Left lung (tissue), 10 donors: Measurements from ENCODE around the gene GPC1. TPM values are rescaled to one million over a fixed set of nuclear protein-coding genes. Genes with fewer than 3 reads are reported as not detected.

Experiments used
- ATAC-seq: fragments of 200-7000 bp; cut with Tn5 transposase; one replicate; pipeline ENCODE4 v1.9.1; 2020; ENCODE audit warnings: moderate library complexity
- DNase-seq, 4 donors: peaks; one replicate each; pipeline ENCODE4 v3.0.0-alpha.2; 2013 to 2020
- H3K27ac ChIP-seq, 2 donors: fragments of 200-600 bp; sonication (generic) in 1 of 2; one replicate each; pipeline versions ENCODE4 v1.5.0 to v1.8.0; 2020 to 2021
- H3K27me3 ChIP-seq, 2 donors: fragments of 200-600 bp; sonication (generic) in 1 of 2; one replicate each; pipeline versions ENCODE4 v1.5.0 to v1.8.0; 2020 to 2021
- H3K36me3 ChIP-seq, 2 donors: fragments of 200-600 bp; sonication (generic) in 1 of 2; one replicate each; pipeline versions ENCODE4 v1.5.0 to v1.8.0; 2020 to 2021
- H3K4me1 ChIP-seq, 2 donors: fragments of 200-600 bp; one replicate each; pipeline ENCODE4 v1.8.0; 2021
- H3K4me3 ChIP-seq, 2 donors: fragments of 200-600 bp; sonication (generic) in 1 of 2; one replicate each; pipeline versions ENCODE4 v1.5.0 to v1.8.0; 2020 to 2021; ENCODE audit warnings: mild to moderate bottlenecking in 1 of 2
- H3K9me3 ChIP-seq, 2 donors: fragments of 200-600 bp; sonication (generic) in 1 of 2; one replicate each; pipeline versions ENCODE4 v1.5.0 to v1.8.0; 2020 to 2021
- CTCF ChIP-seq, 2 donors: fragments of 200-600 bp; sonication (generic) in 1 of 2; IDR thresholded peaks; one replicate each; pipeline versions ENCODE4 v1.5.0 to v1.8.0; 2021; ENCODE audit warnings: antibody characterized with exemption in 2 of 2
- intact Hi-C, 2 donors: fragments of 100-400 bp; cut with DNase I; formaldehyde crosslinking; loops; one replicate each; pipeline versions ENCODE4 v1.11.2 to v1.14.2; 2022
- polyA plus RNA-seq, 6 donors: library from polyadenylated mRNA; unstranded; fragments of 120-200 nt; gene quantifications; one replicate each; pipeline ENCODE4 v1.2.1, GENCODE V29; 2013; ENCODE audit not compliant: insufficient read length in 6 of 6
- total RNA-seq, 2 donors: library from RNA; stranded (reverse); fragmentation: NEBNext Ultra II Directional; extraction: Animal tissue kit (Norgen Biotek cat#: 25700); gene quantifications; one replicate each; pipeline ENCODE4 v1.2.1, GENCODE V29; 2021
- donor health status: DM: no; HTN: yes; CAD: no.
- donor health status: DM: no; HTN: no; CAD: no.

GPC1 gene
- total and polyA plus RNA-seq, 8 donors = 24.6 to 63.4 (median 45.3) TPM

DNA sequence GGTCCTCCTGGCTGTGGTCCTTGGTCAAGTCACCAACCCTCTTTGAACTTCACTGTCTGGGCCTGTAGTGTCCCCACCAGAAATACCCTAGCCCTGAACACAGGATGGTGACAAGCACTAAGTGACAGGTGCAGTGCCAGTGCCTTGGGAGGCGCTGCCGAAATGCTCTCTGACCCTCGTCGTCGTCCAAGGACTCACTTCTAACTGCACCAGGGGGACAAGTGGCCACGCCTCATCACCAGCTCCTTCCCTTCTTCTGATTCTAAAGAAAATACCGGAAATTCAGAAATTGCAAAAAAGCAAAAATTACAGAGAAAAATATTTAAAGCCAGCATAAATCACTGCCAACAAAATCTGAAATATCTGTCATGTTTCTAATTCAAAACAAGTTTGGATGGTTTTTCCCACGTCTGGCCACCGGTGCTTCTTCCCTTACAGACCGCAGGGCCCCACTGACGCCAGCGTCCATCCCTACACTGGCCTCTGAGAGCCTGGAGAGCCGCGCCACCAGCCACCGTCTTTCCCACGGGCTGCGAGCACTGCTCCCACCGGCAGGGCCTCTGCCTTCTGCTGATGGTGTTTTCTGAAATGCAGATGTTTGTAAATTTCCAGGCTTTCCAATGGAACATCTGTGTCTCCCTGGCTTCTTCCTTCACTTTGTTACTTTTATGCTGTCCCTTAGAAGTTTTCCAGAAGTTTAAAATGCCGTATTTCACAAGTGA lies 37.4 kb upstream of the GPC1 start:
- no peak overlapping the region for H3K4me3 ChIP-seq

DNA sequence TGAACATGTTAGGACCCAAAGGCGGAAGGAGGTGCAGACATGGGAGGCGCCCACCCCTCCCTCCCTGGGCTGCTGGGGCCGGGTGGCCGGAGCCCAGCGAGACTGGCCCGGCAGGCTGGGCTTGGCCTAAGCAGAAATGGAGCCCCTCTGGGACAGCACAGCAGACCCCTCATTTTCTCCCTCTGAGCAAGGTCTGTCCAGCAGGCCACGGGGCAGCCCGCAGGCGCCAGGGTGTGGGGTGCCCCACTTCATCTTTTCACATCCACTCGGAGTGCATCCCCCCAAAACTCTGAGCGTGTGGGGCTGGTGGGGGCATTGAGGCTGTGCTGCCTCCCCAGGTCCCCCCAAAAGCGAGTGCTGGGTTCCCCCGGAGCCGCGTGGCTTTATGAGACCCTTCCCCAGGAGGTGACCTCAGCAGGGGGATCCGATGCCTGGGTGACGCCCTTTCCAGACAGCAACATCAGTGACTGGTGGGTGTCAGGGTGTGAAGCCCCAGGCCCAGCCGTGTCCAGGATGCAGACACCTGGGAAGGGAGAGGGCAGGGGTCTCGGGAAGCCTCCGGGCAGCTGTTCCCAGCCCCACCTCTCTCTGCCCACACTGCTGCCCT lies 36.7 kb upstream of the GPC1 start:
- Histone ChIP-seq H3K4me3 (no peak overlapping the region), H3K27me3 (peaks cover 0 to 16% of the 10 kb centered on the region in 2 donors), H3K9me3 (no peaks in the 10 kb centered on the region), H3K36me3 (no peaks in the 10 kb centered on the region), H3K27ac (no peak overlapping the region), H3K4me1 (no peaks in the 10 kb centered on the region)
- intact Hi-C loops = no loop called here
- TF ChIP-seq CTCF (IDR thresholded peaks at IDR 0.05) = no peak
- DNase-seq (peak in 2 of 4 donors; percentile 22 to 59), ATAC-seq (no peak)

More for the DNA sequence above, 37.4 kb upstream of the GPC1 start:
- ATAC-seq (no peak), DNase-seq (peak in 1 of 4 donors; percentile 9)
- peaks cover 0 to 16% of the 10 kb centered on the region in 2 donors for H3K27me3 ChIP-seq
- no peaks in the 10 kb centered on the region for H3K9me3 ChIP-seq
- no peaks in the 10 kb centered on the region for H3K4me1 ChIP-seq
- no peak for TF ChIP-seq CTCF (IDR thresholded peaks at IDR 0.05)
- no peak overlapping the region for H3K27ac ChIP-seq
- H3K36me3 ChIP-seq = no peaks in the 10 kb centered on the region
- intact Hi-C loops = no loop called here

DNA sequence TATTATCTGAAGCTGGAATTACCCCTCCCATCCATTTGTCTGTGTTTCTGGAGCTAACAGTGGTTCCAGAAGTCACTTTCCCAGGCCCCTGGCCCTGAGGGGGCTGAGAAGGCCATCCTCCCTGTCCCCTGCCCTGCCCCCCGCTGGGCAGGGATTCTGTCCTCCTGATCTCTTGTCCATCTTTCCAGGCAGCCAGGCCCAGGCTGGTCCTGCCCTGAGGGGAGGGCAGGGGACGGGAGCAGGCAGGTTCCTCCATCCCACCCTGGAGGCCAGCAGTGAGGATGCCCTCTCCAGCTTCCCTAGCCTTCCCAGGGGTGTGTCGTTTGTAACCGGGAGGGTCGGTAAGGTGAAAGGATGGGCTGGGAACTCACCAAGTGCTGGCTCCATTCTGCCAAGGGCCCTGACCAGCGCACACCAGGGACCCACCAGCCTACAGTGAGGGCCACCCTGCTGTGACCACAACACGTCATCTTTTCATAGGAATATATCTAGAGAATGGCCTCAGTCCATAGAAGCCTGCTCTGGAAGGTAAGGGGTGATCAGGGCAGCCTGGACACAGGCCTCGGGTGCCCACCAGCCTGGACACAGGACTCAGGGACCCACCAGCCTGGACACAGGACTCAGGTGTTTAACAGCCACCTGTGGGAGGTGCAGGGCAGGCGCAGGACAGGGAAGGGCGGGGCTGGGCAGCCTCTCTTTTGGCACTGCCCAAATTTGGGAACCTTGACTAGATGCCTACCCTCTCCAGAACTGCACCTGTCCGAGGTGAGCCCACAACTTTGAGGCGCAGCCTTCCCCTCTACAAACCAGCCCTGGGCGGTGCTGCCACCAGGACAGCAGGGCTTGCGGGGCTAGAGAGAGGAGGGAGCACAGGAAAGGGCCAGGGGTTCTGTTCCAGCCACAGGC lies 35.8 kb upstream of the GPC1 start:
- peaks cover 0 to 16% of the 10 kb centered on the region in 2 donors for H3K27me3 ChIP-seq
- ATAC-seq = no peak
- H3K4me1 ChIP-seq = no peaks in the 10 kb centered on the region
- DNase-seq = peak in 1 of 4 donors; percentile 28
- no peak for TF ChIP-seq CTCF (IDR thresholded peaks at IDR 0.05)
- H3K27ac ChIP-seq = no peak overlapping the region
- no peaks in the 10 kb centered on the region for H3K9me3 ChIP-seq
- H3K36me3 ChIP-seq = no peaks in the 10 kb centered on the region
- H3K4me3 ChIP-seq = no peak overlapping the region
- intact Hi-C loops = no loop called here

DNA sequence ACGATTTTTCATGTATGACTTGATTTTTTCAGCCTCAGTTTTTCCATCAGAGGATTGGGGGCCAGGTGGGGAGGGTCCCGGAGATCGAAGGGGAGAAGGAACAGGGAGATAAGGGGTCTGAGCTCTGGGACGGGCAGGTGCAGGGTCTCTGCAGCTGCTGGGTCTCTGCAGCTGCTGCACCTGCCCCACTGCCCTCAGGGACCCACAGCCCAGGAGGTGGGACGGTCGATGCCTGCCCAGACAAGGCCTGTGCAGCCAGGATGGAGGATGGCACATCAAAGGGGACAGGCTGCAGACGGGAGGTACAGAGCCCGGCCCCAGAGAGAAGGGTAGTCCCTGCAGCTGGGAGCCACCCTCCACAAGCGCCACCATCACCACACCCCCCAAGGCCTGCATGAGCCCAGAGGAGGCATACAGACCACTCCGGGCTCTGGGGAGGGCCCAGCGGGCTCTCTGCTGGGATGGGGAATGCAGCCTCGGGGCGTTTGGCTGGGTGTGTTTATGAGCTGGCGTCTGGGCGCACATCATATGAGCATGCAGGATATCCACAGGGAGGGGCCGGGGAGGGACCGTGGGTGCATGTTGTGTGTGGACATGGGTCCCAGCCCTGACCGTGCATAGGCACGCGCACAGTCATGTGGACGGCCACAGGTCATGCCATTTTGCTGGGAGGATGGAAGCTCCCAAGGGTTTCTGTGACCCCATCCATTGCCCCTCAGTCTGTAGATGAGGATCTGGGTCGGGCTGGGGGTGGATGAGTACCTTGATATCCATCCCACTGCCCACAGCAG lies 34.9 kb upstream of the GPC1 start:
- ATAC-seq = no peak
- H3K9me3 ChIP-seq = no peaks in the 10 kb centered on the region
- no peak overlapping the region for H3K27ac ChIP-seq
- H3K27me3 ChIP-seq = peaks cover 0 to 16% of the 10 kb centered on the region in 2 donors
- no peak overlapping the region for H3K4me3 ChIP-seq
- intact Hi-C loops = no loop called here
- peak in 2 of 4 donors; percentile 18 to 71 for DNase-seq
- H3K4me1 ChIP-seq = no peaks in the 10 kb centered on the region
- no peaks in the 10 kb centered on the region for H3K36me3 ChIP-seq
- no peak for TF ChIP-seq CTCF (IDR thresholded peaks at IDR 0.05)
